NCI-H1694 treated with DMSO at 0.1 percent for 48 hours (cell line): ENCODE measurements around the gene FAM228B.

Experiments used
- DNase-seq: peaks from one replicate; lab custom pipeline; 2025; lab: John Stamatoyannopoulos, UW

FAM228B gene

DNA sequence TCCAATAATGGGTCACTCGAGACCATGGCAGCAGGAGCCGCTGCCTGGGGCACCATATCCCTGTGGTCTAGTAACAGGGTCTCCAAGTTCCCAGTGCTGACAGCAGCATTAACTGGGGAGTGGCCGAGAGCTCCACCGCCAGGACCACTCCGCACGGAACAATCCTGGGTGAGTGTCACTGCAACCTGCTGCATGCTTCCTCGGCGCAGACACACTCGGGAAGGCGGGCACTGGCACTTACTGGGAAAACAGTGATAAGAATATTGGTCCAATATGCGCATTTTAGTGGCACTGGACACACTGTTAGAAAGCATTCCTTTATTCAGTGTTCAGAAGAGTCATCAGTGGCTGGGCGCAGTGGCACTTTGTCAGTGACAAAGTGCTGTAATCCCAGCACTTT is 81.2 kb downstream of the FAM228B start:
- DNase-seq, result no peak

- DNase-seq, result no peak
These were observed 81.9 kb downstream of the FAM228B start for GRCh38 chr2:24205131-24205530.

DNA sequence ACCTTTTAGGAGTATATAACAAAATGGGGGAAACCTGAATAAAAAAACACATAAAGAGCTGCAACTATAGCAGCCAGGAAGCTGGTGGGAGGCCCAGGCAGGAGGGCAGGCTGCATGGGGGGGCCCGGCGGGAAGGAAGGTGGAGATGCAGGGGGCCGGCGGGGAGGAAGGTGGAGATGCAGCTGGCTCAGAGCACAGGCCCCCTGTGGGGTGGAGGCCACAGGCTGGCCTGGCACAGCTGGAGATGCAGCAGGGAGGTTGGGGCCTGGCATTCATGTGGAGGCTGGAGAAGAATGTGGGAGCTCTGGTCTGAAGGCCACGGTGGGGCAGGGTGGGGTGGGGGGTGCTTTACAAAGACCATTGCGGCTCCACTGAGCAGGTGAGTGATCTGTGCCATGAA is 83.0 kb downstream of the FAM228B start:
- DNase-seq, result no peak

GRCh38 chr2:24206714-24207113 is 83.4 kb downstream of the FAM228B start:
- DNase-seq, result no peak

DNA sequence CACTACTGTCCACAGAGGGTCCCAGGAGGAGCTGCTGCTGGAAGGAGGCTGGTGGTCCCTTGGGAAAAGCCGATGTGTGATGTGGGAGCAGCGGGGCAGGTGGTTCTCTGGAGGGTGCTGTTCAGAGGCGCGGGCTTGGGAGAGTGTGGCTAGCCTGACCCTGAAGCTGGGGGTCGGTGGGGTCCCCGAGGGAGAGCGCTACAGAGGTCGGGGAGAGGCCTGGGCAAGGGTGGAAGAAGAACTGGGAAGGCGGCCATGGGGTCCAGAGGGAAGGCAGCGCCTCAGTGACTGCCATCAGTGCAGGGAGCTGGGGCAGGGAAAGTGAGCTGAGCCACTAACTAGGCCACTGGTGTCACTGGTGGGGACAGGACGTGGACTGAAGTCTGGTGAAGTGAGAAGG is 84.1 kb downstream of the FAM228B start:
- DNase-seq, result no peak

DNA sequence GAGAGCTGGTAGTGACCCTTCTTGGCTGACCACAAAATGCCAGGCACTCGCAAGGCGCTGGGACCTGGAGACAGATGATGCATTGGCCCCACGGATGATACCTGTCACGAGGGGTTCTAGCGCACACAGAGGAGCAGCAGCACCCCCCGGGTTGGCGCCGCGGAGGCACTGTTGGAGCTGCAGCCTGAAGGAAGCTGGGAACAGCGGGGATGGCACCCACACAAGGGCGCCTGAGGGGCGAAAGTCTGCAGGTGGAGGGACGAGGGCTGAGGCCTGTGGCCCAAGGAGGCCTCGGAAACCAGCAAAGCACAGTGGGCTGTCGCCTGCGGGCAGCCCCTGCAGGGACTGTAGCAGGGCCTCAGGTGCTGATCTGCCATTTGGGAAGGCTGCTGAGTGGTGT is 85.2 kb downstream of the FAM228B start:
- no peak for DNase-seq

- DNase-seq, result no peak
These were observed 86.3 kb downstream of the FAM228B start for GRCh38 chr2:24209389-24210105.

DNA sequence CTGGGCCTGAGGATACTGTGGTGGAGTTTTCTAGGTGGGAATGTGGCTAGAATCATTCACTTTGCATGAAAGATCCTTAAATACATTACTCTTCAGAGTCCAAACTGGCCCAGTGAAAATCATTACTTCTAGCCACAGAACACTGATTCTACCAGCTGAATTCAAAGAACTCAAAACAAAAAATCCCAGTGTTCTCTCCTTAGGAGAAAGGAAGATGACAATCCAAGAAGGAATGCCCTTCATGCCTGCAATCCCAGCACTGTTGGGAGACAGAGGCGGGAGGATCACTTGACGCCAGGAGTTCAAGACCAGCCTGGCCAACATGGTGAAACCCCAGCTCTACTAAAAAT is 86.8 kb downstream of the FAM228B start:
- no peak for DNase-seq

DNA sequence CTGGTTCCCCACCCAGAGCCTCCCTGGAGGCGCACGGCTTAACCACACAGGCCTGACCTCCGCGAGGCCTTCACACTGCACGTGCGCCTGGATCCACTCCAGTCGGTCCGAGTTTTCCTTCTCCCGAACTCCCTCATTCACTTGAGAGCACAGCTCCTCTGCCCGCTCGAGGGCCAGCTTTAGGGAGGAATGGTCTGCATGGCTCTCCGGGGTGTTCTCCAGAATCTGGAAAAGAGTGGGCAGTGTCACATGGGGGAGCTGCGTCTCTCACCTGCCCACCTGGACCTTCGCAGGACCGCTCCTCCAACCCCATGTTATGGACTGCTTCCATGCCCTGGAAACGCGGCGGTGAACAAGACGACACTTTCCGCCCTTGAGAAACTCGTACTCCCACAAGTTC is 87.5 kb downstream of the FAM228B start:
- DNase-seq, result no peak

DNA sequence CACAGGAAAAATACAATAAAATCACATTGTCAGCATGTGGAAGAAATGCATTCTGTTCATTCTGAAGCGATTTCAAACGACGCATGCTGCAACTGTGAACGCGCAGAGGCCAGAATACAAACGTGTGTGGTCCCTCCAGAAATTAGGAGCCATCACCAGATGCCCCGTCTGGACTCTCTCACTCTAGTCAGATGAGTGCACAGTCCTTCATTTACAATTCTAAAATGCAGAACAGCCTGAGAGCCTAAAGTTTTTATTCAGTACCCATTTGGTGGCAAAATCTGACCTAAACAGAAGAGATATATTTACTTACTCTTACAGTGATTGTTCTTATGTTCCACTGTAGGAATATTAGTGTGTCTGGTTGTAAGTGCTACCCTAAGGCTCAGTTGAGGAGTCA is 88.1 kb downstream of the FAM228B start:
- no peak for DNase-seq

- no peak for DNase-seq
These were observed 91.6 kb downstream of the FAM228B start for GRCh38 chr2:24214880-24215279.
